HG03139 (cell line): Measurements from ENCODE around the gene TMC4.
"Not testable (repeated sequence)": the region's sequence is repeated elsewhere in the genome, so short reads cannot be mapped to it uniquely, and the experiment has no call there.

Source experiments
- ATAC-seq: cut with Tn5 transposase; IDR thresholded peaks from one replicate; pipeline ENCODE4 v1.9.1; 2021; ENCODE audit not compliant: unreplicated experiment

Gene TMC4, protein sequence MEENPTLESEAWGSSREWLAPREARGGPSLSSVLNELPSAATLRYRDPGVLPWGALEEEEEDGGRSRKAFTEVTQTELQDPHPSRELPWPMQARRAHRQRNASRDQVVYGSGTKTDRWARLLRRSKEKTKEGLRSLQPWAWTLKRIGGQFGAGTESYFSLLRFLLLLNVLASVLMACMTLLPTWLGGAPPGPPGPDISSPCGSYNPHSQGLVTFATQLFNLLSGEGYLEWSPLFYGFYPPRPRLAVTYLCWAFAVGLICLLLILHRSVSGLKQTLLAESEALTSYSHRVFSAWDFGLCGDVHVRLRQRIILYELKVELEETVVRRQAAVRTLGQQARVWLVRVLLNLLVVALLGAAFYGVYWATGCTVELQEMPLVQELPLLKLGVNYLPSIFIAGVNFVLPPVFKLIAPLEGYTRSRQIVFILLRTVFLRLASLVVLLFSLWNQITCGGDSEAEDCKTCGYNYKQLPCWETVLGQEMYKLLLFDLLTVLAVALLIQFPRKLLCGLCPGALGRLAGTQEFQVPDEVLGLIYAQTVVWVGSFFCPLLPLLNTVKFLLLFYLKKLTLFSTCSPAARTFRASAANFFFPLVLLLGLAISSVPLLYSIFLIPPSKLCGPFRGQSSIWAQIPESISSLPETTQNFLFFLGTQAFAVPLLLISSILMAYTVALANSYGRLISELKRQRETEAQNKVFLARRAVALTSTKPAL

GRCh38 chr19:54172471-54173358, at the start of gene TMC4:
TMC4 (minus strand) TSS chr19:54173160; CDS start chr19:54173117, 43 bp downstream.
- ATAC-seq, result no peak

DNA sequence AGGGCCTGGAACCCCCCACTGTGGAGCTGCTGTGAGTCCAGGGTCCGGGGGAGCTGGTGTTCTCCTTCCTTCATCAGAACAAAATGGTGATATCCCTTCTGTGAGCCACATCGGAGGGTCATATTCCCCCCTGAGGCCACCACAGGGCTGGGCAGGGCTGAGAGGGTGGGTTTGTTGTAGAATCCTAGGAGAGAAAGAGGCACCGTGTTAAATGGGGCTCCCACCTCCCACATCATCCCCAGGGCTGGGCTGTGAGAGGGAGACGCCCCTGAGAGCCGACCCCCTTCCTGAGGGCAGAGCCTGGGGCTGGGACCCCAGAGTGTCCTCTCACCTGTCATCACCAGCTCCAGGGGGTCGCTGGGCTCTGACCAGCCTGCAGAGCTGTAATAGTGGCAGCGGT, 49.0 kb upstream of the TMC4 start:
- ATAC-seq, result not testable (repeated sequence)

GRCh38 chr19:54219702-54220101, 46.7 kb upstream of the TMC4 start:
- ATAC-seq, result not testable (repeated sequence)

DNA sequence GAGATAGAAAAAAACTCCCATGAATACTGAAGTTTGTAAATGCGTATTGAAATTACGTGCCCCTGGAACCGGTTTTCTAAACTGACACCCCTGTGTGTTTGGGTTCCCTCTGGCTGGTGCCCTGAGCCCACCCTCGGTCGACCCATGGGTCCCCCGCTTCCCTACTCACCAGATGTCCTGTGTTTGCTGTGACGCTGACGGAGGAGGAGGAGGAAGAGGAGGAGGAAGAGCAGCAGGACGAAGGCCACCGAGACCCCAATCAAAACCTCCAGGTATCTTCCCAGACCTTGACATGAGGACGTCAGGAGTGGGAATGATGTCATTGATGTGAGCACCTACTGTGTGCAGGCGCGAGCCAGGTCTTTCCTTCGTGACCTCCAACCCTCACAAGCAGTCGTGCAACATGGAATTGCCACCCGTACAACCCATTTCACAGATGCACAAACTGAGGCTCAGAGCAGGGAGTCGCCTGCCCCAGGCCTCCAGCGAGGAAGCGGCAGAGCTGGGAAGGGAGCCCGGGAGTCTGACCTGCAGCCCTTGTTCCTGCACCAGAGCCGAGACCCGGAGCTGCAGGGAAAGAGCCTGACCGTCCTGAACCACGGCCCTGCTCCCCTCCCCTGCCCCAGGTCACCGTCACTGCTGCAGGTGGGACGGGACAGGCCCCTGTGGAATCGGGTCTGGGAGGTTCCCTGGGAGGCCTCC, 46.2 kb upstream of the TMC4 start:
- no peak for ATAC-seq

GRCh38 chr19:54218259-54218658, 45.3 kb upstream of the TMC4 start:
- no peak for ATAC-seq

- not testable (repeated sequence) for ATAC-seq
Measured at GRCh38 chr19:54217517-54218247, 44.7 kb upstream of the TMC4 start.

DNA sequence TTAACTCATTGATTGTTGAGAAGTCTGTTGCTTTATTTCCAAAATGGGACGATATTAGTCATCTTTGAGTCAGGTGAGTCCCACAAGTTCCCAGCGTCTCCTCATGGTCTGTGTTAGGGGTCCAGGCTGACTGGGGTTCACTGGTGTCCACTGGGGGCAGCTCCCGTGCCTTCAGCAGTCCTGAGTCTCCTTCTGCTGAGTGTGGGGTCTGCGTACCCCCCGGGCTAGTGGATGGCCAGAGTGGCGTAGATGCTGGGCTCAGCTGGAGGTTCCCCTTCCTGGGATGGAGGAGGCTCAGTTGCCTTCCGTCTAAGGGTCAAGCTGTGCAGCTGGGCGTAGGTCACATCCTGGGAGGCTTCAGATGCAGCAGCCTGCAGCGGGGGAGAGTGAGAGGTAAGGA, 43.9 kb upstream of the TMC4 start:
- ATAC-seq, result no peak

DNA sequence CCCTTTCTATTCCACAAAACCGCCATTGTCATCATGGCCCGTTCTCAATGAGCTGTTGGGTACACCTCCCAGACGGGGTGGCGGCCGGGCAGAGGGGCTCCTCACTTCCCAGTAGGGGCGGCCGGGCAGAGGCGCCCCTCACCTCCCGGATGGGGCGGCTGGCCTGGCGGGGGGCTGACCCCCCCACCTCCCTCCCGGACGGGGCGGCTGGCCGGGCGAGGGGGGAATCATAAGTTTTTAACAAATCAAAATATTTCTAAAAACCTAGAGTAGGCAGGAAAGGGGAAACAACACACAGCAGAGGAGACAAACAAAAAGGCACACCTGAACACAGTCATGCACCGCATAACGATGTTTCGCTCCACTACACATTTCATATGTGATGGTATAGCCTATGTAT, 41.8 kb upstream of the TMC4 start:
- not testable (repeated sequence) for ATAC-seq

DNA sequence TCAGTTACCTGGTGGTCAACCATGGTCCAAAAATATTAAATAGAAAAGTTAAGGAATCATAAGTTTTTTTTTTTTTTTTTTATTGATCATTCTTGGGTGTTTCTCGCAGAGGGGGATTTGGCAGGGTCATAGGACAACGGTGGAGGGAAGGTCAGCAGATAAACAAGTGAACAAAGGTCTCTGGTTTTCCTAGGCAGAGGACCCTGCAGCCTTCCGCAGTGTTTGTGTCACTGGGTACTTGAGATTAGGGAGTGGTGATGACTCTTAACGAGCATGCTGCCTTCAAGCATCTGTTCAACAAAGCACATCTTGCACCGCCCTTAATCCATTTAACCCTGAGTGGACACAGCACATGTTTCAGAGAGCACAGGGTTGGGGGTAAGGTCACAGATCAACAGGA, 41.3 kb upstream of the TMC4 start:
- not testable (repeated sequence) for ATAC-seq

- ATAC-seq, result no peak
Measured at GRCh38 chr19:54211235-54211634, 38.3 kb upstream of the TMC4 start.

DNA sequence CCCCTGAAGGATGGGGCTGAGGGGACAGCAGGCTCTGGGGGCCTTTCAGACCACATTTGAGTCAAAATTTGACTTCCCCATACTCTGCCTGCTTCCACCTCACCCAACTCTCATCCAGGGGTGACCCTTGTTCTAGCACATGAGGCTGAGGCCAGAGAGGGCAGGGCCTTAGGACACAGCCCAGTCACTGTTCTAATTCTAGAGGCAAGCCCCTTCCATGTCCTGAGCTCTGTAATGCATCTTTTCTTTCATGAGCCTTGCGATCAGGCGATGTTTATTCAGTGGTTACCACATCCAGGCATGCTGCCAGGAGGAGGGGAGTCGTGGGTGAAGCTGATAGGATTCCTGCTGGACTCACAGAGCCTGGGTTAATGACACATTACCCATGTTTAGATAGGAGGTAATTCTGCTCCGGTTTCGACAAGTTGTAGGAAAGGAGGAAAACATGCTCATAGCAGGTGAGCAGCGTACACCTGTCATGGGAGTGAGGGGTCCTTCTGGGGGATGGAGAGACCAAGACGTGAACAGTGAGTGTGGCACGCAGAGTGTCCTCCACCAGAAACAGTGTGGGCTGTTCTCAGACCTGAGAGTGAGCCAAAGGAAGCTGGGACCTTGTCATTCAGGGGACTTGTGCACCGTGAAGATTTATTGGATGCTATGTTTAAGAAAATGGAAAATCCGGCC, 37.0 kb upstream of the TMC4 start:
- ATAC-seq, result no peak

DNA sequence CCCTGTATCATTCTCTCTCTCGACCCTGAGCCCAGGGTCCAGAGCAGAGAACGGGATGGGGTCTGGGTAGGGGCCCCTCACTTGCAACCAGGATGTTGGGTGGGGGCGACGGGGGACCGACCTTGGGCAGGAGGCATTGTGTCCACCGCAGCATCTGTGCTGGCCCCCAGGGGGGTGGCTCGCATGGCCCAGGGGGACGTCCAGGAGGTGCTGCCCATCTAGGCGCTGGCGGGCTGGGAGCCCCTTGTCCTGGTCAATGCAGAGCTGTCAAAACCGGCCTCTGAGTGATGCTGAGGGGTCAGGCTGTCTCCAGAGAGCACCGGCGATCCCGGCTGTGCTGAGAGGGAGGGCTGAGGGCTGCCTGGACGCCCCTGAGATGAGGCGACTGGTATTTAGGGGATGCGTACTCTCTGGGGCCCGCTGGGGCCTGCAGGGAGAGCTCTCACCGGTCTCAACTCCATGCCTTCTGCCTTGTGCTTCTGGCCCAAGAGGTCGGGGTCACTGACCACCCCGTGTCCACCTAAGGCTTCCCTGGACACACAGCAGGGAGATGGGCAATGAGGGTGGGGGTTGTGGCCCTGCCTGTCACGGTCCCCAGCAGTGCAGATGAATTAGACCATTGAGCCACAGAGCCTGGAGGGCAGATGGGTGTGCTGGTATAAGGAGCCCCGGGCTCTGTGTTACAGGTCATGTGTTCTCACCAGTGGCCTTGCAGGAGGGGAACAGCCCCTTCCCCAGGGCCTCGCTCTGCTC, 36.3 kb upstream of the TMC4 start:
- no peak for ATAC-seq

GRCh38 chr19:54208784-54209057, 35.8 kb upstream of the TMC4 start:
- ATAC-seq, result no peak

DNA sequence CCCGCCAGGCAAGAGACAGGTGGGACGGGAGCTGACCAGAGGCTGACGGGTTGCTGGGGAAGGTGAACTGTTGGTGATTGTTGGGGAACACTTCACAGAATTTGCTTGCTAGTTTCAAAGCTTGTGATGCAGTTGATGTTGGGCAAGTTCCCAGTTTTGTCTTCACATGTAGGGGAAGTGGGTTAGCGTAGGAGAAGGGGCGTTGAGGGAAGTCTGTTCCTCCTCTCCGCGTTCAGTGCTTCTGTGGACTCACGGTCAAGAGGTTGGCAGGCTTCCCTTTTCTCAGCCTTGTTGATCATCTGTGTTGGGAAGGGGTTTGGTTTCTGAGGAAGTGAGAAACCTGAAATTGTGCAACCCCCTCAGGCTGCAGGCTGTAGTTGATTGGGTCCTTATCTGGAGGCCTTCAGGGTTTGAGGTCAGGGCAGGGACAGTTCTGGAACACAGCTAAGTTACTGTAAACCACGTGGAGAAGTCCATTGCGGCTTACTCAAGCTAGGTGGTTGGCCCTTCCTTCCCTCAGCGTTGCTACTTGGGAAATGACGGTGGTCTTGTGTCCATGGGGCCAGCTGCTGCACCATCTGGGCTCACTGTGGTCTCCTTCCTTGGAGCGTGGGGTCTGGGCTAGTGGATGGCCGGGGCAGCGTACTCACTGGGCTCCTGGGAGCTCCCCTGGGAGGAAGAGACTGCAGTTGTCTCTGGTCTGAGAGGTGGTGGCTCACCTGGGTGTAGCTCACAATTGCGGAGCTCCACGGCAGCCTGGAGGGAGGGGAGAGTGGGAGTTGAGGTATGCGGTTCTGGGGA, 35.2 kb upstream of the TMC4 start:
- ATAC-seq, result peak; percentile 48

GRCh38 chr19:54207676-54207982, 34.7 kb upstream of the TMC4 start:
- ATAC-seq, result no peak

DNA sequence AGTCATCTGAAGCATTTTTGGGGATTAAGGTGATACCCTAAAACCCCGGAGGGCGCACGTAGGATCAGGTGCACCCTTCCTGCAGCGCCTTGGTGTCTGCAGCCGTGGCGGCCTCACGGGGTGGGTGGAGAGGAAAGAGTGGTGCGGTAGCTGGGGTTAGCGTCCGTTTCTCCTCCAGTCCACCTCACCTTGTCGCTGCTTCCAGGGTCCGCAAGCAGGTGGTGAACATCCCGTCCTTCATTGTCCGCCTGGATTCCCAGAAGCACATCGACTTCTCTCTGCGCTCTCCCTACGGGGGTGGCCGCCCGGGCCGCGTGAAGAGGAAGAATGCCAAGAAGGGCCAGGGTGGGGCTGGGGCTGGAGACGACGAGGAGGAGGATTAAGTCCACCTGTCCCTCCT, 34.2 kb upstream of the TMC4 start:
- ATAC-seq, result not testable (repeated sequence)

DNA sequence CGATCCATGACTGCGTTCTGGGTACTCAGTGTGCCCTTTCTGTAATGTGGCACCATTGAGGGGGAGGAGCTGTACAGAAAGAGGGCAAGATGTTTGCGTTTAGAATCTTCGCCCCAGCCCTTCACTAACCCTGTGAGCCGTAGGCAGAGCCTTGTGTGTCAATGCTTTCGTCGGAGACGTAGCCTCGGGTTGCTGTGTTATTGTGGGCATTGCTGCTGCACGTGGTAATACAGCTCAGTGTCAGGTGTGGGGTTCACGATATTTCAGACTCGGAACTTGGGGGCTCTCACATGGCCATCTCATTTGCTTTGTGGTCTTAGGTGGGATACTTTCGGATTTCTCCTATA, 33.8 kb upstream of the TMC4 start:
- no peak for ATAC-seq

DNA sequence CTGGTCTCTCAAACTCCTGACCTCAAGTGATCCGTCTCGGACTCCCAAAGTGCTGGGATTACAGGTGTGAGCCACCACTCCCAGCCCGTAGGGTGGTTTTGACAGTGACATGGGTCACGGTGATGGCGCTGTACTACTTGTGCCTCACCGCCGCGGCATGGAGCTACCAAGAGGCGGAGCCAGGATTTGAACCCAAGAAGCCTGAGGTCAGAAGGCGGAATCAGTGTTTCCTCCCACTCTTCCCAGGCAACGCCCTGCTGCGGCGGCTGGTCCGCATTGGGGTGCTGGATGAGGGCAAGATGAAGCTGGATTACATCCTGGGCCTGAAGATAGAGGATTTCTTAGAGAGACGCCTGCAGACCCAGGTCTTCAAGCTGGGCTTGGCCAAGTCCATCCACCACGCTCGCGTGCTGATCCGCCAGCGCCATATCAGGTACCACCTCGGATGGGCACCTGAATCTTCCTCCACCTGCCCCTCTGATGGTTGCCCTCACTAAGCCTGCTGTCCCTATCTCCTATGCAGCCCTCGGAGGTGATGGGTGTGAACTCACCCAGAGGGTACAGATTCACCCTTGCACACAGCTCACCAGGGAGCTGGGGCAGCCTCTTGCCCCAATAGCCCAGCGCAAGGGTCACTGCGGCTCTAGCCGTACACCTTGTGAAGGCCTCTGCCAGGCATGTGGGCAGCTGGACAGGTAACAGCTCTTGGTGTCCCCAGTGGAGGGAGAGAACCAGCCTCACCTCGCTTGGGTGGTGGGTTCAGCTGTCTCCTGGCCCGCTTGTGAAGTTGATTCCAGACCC, 33.3 kb upstream of the TMC4 start:
- no peak for ATAC-seq
